GM12872 (cell line): ENCODE measurements around the gene THBS2.

ENCODE experiments used
- TF ChIP-seq, protein P1 (sequence below): IDR thresholded peaks from 3 replicates; pipeline ENCODE4 v1.5.1; 2011; ENCODE audit warnings: low read depth, mild to moderate bottlenecking, low read length, moderate library complexity; ENCODE audit not compliant: insufficient read depth

The THBS2 gene

DNA sequence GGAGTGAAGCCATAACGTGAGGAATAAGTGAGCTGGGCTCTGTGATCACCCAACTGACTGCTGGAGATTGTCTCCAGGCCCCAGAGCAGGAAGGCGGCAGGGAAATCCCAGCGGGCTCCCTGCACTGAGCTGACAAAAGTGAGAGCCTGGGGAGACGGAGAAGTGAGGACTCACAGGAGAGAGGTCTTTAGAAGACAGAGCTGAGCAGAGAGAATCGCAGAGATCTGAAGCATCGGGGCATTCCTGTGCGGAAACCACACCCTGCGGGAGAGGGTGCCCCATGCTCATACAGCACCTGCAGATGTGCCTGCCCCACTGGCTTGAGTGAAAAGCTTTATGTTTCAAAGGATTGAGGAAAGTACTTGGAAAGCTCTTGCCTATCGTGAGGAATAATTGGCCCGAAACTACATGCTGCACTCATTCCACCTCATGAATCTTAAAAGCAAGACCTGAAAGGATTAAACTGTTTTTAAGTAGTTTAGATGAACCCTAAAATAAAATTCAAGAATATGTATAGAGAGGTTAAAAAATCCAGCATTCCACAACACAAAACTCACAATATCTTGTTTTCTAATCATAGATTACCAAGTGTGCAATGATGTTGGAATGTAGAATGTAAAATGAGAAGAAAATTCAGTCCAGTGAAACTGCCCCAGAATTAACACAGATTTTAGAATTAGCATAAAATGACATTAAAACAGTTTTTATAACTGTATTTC is 17.7 kb upstream of the THBS2 start:
- TF ChIP-seq, protein P1, sequence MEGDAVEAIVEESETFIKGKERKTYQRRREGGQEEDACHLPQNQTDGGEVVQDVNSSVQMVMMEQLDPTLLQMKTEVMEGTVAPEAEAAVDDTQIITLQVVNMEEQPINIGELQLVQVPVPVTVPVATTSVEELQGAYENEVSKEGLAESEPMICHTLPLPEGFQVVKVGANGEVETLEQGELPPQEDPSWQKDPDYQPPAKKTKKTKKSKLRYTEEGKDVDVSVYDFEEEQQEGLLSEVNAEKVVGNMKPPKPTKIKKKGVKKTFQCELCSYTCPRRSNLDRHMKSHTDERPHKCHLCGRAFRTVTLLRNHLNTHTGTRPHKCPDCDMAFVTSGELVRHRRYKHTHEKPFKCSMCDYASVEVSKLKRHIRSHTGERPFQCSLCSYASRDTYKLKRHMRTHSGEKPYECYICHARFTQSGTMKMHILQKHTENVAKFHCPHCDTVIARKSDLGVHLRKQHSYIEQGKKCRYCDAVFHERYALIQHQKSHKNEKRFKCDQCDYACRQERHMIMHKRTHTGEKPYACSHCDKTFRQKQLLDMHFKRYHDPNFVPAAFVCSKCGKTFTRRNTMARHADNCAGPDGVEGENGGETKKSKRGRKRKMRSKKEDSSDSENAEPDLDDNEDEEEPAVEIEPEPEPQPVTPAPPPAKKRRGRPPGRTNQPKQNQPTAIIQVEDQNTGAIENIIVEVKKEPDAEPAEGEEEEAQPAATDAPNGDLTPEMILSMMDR = no peak

DNA sequence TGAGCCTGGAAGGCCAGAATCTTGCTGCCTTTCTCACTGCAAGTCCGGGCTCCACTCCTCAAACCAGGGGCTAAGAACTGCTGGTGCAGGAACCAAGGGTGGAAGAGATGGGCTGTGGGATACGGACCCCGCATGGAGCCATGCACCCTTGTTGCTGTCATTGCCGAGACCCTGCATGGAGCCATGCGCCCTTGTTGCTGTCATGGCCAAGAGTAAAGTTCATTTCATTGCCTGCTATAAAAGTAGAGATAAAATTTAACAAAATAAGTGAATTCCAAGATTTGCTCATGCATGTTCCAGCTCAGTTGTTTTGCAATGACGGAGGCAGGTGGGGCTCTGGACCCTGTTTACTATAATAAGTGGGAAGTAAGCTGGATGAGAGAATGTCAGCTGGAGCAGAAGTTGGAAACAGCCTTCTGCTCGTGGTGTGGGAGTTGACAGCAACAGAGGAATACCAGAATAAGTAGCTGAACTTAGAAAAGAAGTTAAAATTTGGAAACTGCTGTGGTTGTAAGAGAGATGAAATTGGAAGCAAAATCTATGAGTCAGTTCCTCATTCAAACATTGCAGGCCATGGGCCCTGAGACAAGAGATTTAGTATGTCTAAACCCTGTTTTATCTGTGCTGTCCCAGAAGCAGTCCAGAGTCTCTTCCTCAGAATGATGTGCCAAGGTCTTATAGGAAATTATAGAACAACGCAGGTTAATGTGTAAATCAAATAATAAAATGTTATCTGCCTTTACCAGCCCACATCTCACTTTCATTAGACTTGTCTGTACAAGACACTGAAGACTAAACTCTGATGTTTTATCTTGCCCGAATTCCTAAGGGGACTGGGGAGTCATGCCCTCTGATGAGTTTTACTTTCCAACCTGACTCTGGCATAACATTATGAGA is 15.8 kb upstream of the THBS2 start:
- TF ChIP-seq, protein P1 = no peak

DNA sequence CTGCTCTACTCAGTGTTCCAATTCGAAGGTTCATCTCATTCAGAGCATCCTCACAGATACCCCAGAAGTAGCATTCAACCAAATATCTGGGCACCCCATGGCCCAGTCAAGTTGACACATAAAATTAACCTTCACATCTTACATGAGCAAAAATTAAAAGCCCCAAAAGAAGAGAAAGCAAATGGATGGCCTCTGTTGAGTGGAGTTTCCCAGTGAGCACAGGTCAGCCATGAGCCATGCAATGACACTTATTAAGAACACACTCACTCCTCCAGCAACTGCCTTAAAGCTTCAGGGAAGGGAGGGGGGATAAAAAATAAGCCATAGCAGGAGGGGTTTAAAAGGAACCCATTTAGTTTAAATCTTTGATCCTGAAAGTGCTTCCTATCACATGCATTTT is 14.6 kb upstream of the THBS2 start:
- TF ChIP-seq, protein P1 = no peak

DNA sequence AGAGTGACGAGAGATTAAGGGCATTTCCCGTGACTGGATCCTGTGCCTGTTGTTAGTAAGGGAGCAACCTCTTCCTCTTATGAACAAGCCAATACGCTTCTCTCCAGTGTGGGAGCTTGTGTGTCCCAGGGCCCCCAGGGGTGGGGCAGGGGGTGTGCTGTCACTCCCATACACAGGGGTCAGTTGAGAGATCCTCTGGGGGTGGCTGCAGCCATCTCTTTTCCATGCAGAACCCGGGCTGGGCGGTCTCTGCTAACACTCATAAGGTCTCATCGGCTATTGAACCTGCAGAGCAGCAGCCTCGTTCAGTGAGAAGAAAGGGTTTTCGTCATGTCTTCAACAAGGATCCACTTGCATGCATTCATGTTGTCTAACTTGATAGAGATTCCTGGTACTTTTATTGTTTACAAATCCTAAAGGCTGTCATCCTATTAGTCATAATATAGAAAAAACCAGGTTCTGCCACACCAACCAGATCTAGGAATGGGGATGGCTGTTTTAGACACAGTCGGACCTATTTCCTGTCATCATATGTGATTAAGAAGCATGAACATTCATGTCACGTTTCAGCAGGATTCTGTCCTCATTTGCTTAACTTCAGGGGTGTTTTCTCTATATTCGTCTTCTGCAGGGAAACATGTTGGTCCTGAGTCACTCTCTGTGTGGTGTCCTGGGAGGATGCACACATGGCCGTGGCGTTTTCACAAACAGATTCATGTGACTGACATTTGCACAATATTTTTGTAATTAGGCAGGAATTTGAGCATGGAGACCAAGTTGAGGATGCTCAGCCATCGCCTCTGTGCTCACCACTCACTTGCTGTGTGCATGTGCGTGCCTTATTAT is 13.3 kb upstream of the THBS2 start:
- TF ChIP-seq, protein P1 = no peak

DNA sequence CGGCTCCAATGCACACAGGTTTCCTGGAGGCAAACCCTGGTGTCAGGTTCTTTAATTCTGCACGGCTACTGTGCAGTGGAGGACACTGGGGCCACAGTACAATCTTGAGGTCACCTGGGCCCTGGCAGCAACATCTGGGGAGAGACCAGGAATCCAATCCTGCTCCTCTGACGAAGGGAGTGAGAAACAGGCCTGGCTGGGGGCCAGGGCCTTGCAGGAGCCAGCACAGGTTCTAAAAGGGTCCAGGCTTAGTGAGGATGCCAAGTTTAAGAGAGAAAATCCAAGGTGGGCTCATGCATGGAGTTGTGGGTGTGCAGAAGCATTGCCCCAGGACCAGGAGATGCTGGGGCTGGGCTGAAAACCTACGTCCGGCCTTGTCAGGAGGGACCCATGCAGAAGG is 12.6 kb upstream of the THBS2 start:
- TF ChIP-seq, protein P1 = no peak

DNA sequence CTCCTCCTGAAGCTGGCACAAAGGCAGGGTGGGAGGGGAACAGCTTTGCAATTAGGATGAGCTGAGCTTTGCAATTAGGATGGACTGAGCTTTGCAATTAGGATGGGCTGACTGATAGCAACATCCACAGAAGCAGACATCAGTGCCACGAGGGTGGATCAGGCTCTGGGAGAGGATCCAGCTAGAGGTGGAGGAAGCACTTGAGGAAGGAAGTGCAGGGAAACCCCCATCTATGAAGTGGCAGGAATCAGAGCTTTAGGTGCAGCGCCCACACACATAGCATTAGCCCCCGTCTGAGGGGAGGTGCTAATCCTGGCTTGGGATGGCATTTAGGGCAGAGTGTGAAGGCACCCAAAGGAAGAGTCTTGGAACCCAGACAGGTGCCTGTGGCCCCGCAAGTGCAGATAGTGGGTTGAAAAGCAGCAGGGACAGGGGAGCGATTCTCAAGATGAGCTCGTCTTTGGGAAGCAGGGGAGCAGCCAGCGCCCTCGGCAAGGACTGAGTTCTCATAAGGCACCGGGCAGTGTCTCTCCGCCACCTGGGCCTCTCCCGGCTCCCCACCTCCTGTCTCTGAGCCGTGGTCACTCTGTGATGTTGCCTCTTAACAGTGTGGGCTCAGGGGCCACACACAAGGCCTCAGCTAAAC is 12.0 kb upstream of the THBS2 start:
- TF ChIP-seq, protein P1 = no peak
